Keratinocyte (primary cell): Measurements from ENCODE around the gene SRM. TPM values are rescaled to one million over a fixed set of nuclear protein-coding genes. Genes with fewer than 3 reads are reported as not detected.

Experiments
- DNase-seq: peaks from one replicate; pipeline ENCODE4 v3.0.0-alpha.2; 2011; ENCODE audit warnings: low read depth, missing footprints, low spot score
- FAIRE-seq: peaks from 2 replicates; lab custom pipeline; 2011; peaks lifted over from hg19 to GRCh38; lab: Jason Lieb, UNC
- H2AFZ ChIP-seq: 2 replicates; pipeline ENCODE4 v1.6.0; 2012; ENCODE audit warnings: low read length, control low read depth, inconsistent platforms; ENCODE audit not compliant: control insufficient read depth
- H3K27ac ChIP-seq: 2 replicates; pipeline ENCODE4 v1.5.1; 2011; ENCODE audit warnings: low read length; ENCODE audit not compliant: control insufficient read depth, insufficient read depth
- H3K27me3 ChIP-seq: 3 replicates; pipeline ENCODE4 v1.6.0; 2011; ENCODE audit warnings: low read length; ENCODE audit not compliant: control insufficient read depth, insufficient read depth; ENCODE audit errors: extremely low read depth
- H3K36me3 ChIP-seq, 2 experiments: 2 replicates in 1 of 2; 3 replicates in 1 of 2; pipeline ENCODE4 v1.5.1; 2011; ENCODE audit warnings: low read length in 2 of 2, mild to moderate bottlenecking in 1 of 2; ENCODE audit not compliant: control insufficient read depth in 2 of 2, insufficient read depth in 2 of 2; ENCODE audit errors: extremely low read depth in 1 of 2
- H3K4me1 ChIP-seq: 3 replicates; pipeline ENCODE4 v1.5.1; 2011; ENCODE audit warnings: low read length; ENCODE audit not compliant: control insufficient read depth, insufficient read depth; ENCODE audit errors: extremely low read depth
- H3K4me2 ChIP-seq: 3 replicates; pipeline ENCODE4 v1.6.0; 2011; ENCODE audit warnings: low read depth, low read length; ENCODE audit not compliant: control insufficient read depth, insufficient read depth; ENCODE audit errors: extremely low read depth
- H3K4me3 ChIP-seq, 3 experiments: fragments of 200-600 bp in 1 of 3; sonication (generic) in 1 of 3; 2 replicates in 2 of 3; 3 replicates in 1 of 3; pipeline ENCODE4 v1.5.1; 2011 to 2016; ENCODE audit warnings: low read length in 3 of 3, mild to moderate bottlenecking in 3 of 3, control low read depth in 2 of 3, inconsistent platforms in 1 of 3, low read depth in 1 of 3, mixed read lengths in 1 of 3, mixed run types in 1 of 3, moderate library complexity in 1 of 3; ENCODE audit not compliant: control insufficient read depth in 2 of 3, insufficient read depth in 2 of 3; ENCODE audit errors: extremely low read depth in 1 of 3
- H3K79me2 ChIP-seq: 2 replicates; pipeline ENCODE4 v1.6.0; 2012; ENCODE audit warnings: low read length; ENCODE audit not compliant: control insufficient read depth, insufficient read depth
- H3K9ac ChIP-seq: 3 replicates; pipeline ENCODE4 v1.6.0; 2011; ENCODE audit warnings: low read length; ENCODE audit not compliant: control insufficient read depth, insufficient read depth; ENCODE audit errors: extremely low read depth
- H3K9me1 ChIP-seq: 3 replicates; pipeline ENCODE4 v1.6.0; 2011; ENCODE audit warnings: low read length; ENCODE audit not compliant: control insufficient read depth, insufficient read depth; ENCODE audit errors: extremely low read depth
- H3K9me3 ChIP-seq: 2 replicates; pipeline ENCODE4 v1.5.1; 2012; ENCODE audit warnings: low read depth, low read length; ENCODE audit not compliant: control insufficient read depth
- H4K20me1 ChIP-seq: 3 replicates; pipeline ENCODE4 v1.6.0; 2011; ENCODE audit warnings: low read length; ENCODE audit not compliant: control insufficient read depth, insufficient read depth; ENCODE audit errors: extremely low read depth
- CTCF ChIP-seq, 3 experiments: IDR thresholded peaks in 1 of 3; conservative IDR thresholded peaks in 1 of 3; optimal IDR thresholded peaks in 1 of 3; 2 replicates in 2 of 3; 3 replicates in 1 of 3; pipeline versions ENCODE3 to v1.5.1; 2011; ENCODE audit warnings: low read length in 3 of 3, mild to moderate bottlenecking in 3 of 3, moderate library complexity in 2 of 3, control low read depth in 1 of 3, inconsistent platforms in 1 of 3; ENCODE audit not compliant: insufficient read depth in 2 of 3; ENCODE audit errors: extremely low read depth in 1 of 3
- EZH2 ChIP-seq: IDR thresholded peaks from one replicate; pipeline ENCODE4 v1.6.1; 2012; ENCODE audit warnings: inconsistent platforms, mild to moderate bottlenecking, low read length, moderate library complexity
- dilution Hi-C: fragments of 300-500 bp; cut with MboI; formaldehyde crosslinking; loops from one replicate; pipeline ENCODE4 v1.7.0; 2020; ENCODE audit warnings: low sequenced_read_pairs; ENCODE audit not compliant: extremely low pct_ligation_motif_present
- polyA plus RNA-seq, 5 experiments: library from polyadenylated mRNA; depleted of rRNA in 3 of 5; stranded (reverse) in 3 of 5; stranded (forward) in 1 of 5; unstranded in 1 of 5; fragments of >200 nt; gene quantifications; 1 replicate in 1 of 5; 2 replicates in 3 of 5; 3 replicates in 1 of 5; pipeline versions ENCODE4 v1.2.1 to v1.2.3, GENCODE V29; 2011 to 2012; ENCODE audit warnings: missing spikeins in 2 of 5, low read depth in 1 of 5, low replicate concordance in 1 of 5

SRM gene
- polyA plus RNA-seq, 1 donor (not counting 4 experiments of a cell fraction or from before 2014, with no cell fraction given) = 32.8 TPM

- no peak within 1 kb of the TSS for H2AFZ ChIP-seq
- H3K27ac ChIP-seq = no peak within 1 kb of the TSS
- no peak for TF ChIP-seq EZH2
- no peak for TF ChIP-seq CTCF (optimal IDR thresholded peaks at IDR 0.05 in 1 of 3, IDR thresholded peaks at IDR 0.05 in 1 of 3, conservative IDR thresholded peaks at IDR 0.05 in 1 of 3; ENCODE audit: extremely low read depth in 1 of 3, insufficient read depth in 2 of 3, low read length in 3 of 3)
- H3K9me1 ChIP-seq = no peaks in the 10 kb centered on the region
- FAIRE-seq = no peak
- no peak within 1 kb of the TSS for H3K4me2 ChIP-seq
- dilution Hi-C loops = no loop called here
- DNase-seq = no peak
- no peak within 1 kb of the TSS for H3K4me3 ChIP-seq
- H3K79me2 ChIP-seq = no peaks in the 10 kb centered on the region
- H3K36me3 ChIP-seq = no peaks in the 10 kb centered on the region
- H3K9me3 ChIP-seq = no peaks in the 10 kb centered on the region
- no peak within 1 kb of the TSS for H3K9ac ChIP-seq
- H3K4me1 ChIP-seq = no peaks in the 10 kb centered on the region
- no peaks in the 10 kb centered on the region for H4K20me1 ChIP-seq
- no peaks in the 10 kb centered on the region for H3K27me3 ChIP-seq
These were observed 13.0 kb downstream of the SRM start, which contains the start of gene MASP2 for GRCh38 chr1:11046625-11047365. TSS of gene MASP2 (minus strand) at chr1:11047239. CDS start at chr1:11047207, 32 bp downstream.

GRCh38 chr1:11046270-11046566 lies 13.6 kb downstream of the SRM start:
- Histone ChIP-seq H3K9me1 (no peaks in the 10 kb centered on the region), H3K27me3 (no peaks in the 10 kb centered on the region), H3K79me2 (no peaks in the 10 kb centered on the region), H3K9me3 (no peaks in the 10 kb centered on the region), H4K20me1 (no peaks in the 10 kb centered on the region), H3K9ac (no peak overlapping the region), H3K4me3 (no peak overlapping the region), H3K4me1 (no peaks in the 10 kb centered on the region), H3K36me3 (no peaks in the 10 kb centered on the region), H3K4me2 (no peak overlapping the region), H2AFZ (no peak overlapping the region), H3K27ac (no peak overlapping the region)
- FAIRE-seq (no peak), DNase-seq (no peak)
- dilution Hi-C loops = no loop called here
- TF ChIP-seq EZH2 (no peak), CTCF (optimal IDR thresholded peaks at IDR 0.05 in 1 of 3, IDR thresholded peaks at IDR 0.05 in 1 of 3, conservative IDR thresholded peaks at IDR 0.05 in 1 of 3; ENCODE audit: extremely low read depth in 1 of 3, insufficient read depth in 2 of 3, low read length in 3 of 3) (no peak)
